BLaER1 treated with 17β-estradiol and CSF1 and Interleukin-3, amounts not matched to agents 10 nM and 100 nM (cell line): Measurements from ENCODE around the gene KMT5C.

Experiments used
- H3K27ac ChIP-seq, 11 experiments: shearing (Covaris generic); formaldehyde crosslinking; 2 replicates each; pipeline ENCODE4 v1.8.1; 2022
- H3K27me3 ChIP-seq, 11 experiments: shearing (Covaris generic); formaldehyde crosslinking; 2 replicates each; pipeline ENCODE4 v1.8.1; 2022
- H3K36me3 ChIP-seq, 11 experiments: shearing (Covaris generic); formaldehyde crosslinking; 2 replicates each; pipeline ENCODE4 v1.8.1; 2022
- H3K4me1 ChIP-seq, 10 experiments: shearing (Covaris generic); formaldehyde crosslinking; 2 replicates each; pipeline ENCODE4 v1.8.1; 2022
- H3K4me2 ChIP-seq, 11 experiments: shearing (Covaris generic); formaldehyde crosslinking; 2 replicates each; pipeline ENCODE4 v1.8.1; 2022
- H3K4me3 ChIP-seq, 10 experiments: shearing (Covaris generic); formaldehyde crosslinking; 2 replicates each; pipeline ENCODE4 v1.8.1; 2022
- H3K9ac ChIP-seq, 11 experiments: shearing (Covaris generic); formaldehyde crosslinking; 2 replicates each; pipeline ENCODE4 v1.8.1; 2022
- H3K9me3 ChIP-seq, 11 experiments: shearing (Covaris generic); formaldehyde crosslinking; replicated peaks in 1 of 11; 2 replicates each; pipeline ENCODE4 v1.8.1; 2022
- H4K20me1 ChIP-seq, 11 experiments: shearing (Covaris generic); formaldehyde crosslinking; 2 replicates each; pipeline ENCODE4 v1.8.1; 2022
- Cebpa-rat ChIP-seq, 11 experiments: shearing (Covaris generic); IDR thresholded peaks; 2 replicates each; pipeline ENCODE4 v1.8.1; 2022

The KMT5C gene

GRCh38 chr19:55352549-55353145, 13.0 kb downstream of the KMT5C start:
- no peak overlapping the region for H3K9ac ChIP-seq
- no peaks in the 10 kb centered on the region; a peak in 1 of 22 replicates for H3K9me3 ChIP-seq
- peak overlapping the region in 3 of 10 experiments; percentile 52 to 70 (median 54); a peak in 2 of 20 replicates for H3K4me3 ChIP-seq
- H3K4me2 ChIP-seq: peak overlapping the region; percentile 50 to 98 (median 89); a peak in 20 of 22 replicates
- H3K27me3 ChIP-seq: peaks cover 60 to 67% (median 62%) of the 10 kb centered on the region in 11 experiments
- TF ChIP-seq Cebpa-rat (IDR thresholded peaks at IDR 0.05): no peak
- no peak overlapping the region for H3K27ac ChIP-seq
- H3K36me3 ChIP-seq: peaks cover 0 to 8% (median 0%) of the 10 kb centered on the region in 11 experiments; a peak in 3 of 22 replicates
- H3K4me1 ChIP-seq: peaks cover 23 to 62% (median 51%) of the 10 kb centered on the region in 10 experiments
- peaks cover 0 to 25% (median 0%) of the 10 kb centered on the region in 11 experiments; a peak in 5 of 22 replicates for H4K20me1 ChIP-seq

- Histone ChIP-seq H3K4me2 (peak overlapping the region; percentile 86 to 99 (median 94)), H3K4me3 (peak overlapping the region; percentile 47 to 70 (median 54)), H3K4me1 (peaks cover 23 to 55% (median 43%) of the 10 kb centered on the region in 10 experiments), H4K20me1 (peaks cover 0 to 18% (median 0%) of the 10 kb centered on the region in 11 experiments; a peak in 5 of 22 replicates), H3K27ac (no peak overlapping the region), H3K36me3 (peaks cover 0 to 5% (median 0%) of the 10 kb centered on the region in 11 experiments; a peak in 2 of 22 replicates), H3K9ac (peak overlapping the region in 10 of 11 experiments; percentile 7 to 58 (median 34); a peak in 10 of 22 replicates), H3K9me3 (no peaks in the 10 kb centered on the region; a peak in 1 of 22 replicates), H3K27me3 (peaks cover 60 to 74% (median 65%) of the 10 kb centered on the region in 11 experiments)
- TF ChIP-seq Cebpa-rat (IDR thresholded peaks at IDR 0.05): no peak
Measured at GRCh38 chr19:55353356-55353802, 13.7 kb downstream of the KMT5C start.

GRCh38 chr19:55353803-55354697, 14.4 kb downstream of the KMT5C start:
- Histone ChIP-seq H3K9me3 (no peaks in the 10 kb centered on the region; a peak in 1 of 22 replicates), H3K9ac (peak overlapping the region in 10 of 11 experiments; percentile 7 to 58 (median 38); a peak in 12 of 22 replicates), H3K27ac (no peak overlapping the region), H3K36me3 (no peaks in the 10 kb centered on the region; a peak in 1 of 22 replicates), H4K20me1 (peaks cover 0 to 13% (median 0%) of the 10 kb centered on the region in 11 experiments; a peak in 4 of 22 replicates), H3K4me2 (peak overlapping the region; percentile 86 to 99 (median 94)), H3K27me3 (peaks cover 60 to 76% (median 65%) of the 10 kb centered on the region in 11 experiments), H3K4me1 (peaks cover 20 to 48% (median 36%) of the 10 kb centered on the region in 10 experiments), H3K4me3 (peak overlapping the region; percentile 47 to 70 (median 54))
- TF ChIP-seq Cebpa-rat (IDR thresholded peaks at IDR 0.05): no peak

- peaks cover 20 to 43% (median 31%) of the 10 kb centered on the region in 10 experiments for H3K4me1 ChIP-seq
- H3K27me3 ChIP-seq: peaks cover 60 to 76% (median 65%) of the 10 kb centered on the region in 11 experiments
- no peaks in the 10 kb centered on the region; a peak in 1 of 22 replicates for H3K9me3 ChIP-seq
- H3K4me2 ChIP-seq: peak within 1 kb of the TSS; percentile 86 to 99 (median 94)
- TF ChIP-seq Cebpa-rat (IDR thresholded peaks at IDR 0.05): no peak
- peaks cover 0 to 13% (median 0%) of the 10 kb centered on the region in 11 experiments; a peak in 4 of 22 replicates for H4K20me1 ChIP-seq
- H3K27ac ChIP-seq: no peak within 1 kb of the TSS
- H3K4me3 ChIP-seq: peak within 1 kb of the TSS; percentile 47 to 70 (median 54)
- no peaks in the 10 kb centered on the region for H3K36me3 ChIP-seq
- H3K9ac ChIP-seq: peak within 1 kb of the TSS in 10 of 11 experiments; percentile 7 to 58 (median 38); a peak in 12 of 22 replicates
Measured at GRCh38 chr19:55354698-55355212, 15.1 kb downstream of the KMT5C start, which contains the start of gene COX6B2. COX6B2 (minus strand) TSS chr19:55354719; CDS start chr19:55354521, 198 bp downstream.

GRCh38 chr19:55355213-55355821, 15.6 kb downstream of the KMT5C start:
- H3K27ac ChIP-seq: no peak overlapping the region
- no peaks in the 10 kb centered on the region; a peak in 1 of 22 replicates for H3K9me3 ChIP-seq
- no peak overlapping the region for H3K9ac ChIP-seq
- no peak for TF ChIP-seq Cebpa-rat (IDR thresholded peaks at IDR 0.05)
- H3K4me3 ChIP-seq: no peak overlapping the region
- H3K4me1 ChIP-seq: peaks cover 20 to 40% (median 31%) of the 10 kb centered on the region in 10 experiments
- H3K36me3 ChIP-seq: no peaks in the 10 kb centered on the region
- H3K4me2 ChIP-seq: no peak overlapping the region
- peaks cover 60 to 76% (median 65%) of the 10 kb centered on the region in 11 experiments for H3K27me3 ChIP-seq
- H4K20me1 ChIP-seq: peaks cover 0 to 9% (median 0%) of the 10 kb centered on the region in 11 experiments; a peak in 4 of 22 replicates

- Histone ChIP-seq H3K27me3 (peaks cover 38 to 51% (median 44%) of the 10 kb centered on the region in 11 experiments), H3K4me2 (no peak overlapping the region), H3K36me3 (no peaks in the 10 kb centered on the region), H3K9ac (no peak overlapping the region), H3K4me3 (no peak overlapping the region), H3K27ac (no peak overlapping the region), H3K4me1 (peaks cover 3 to 11% (median 4%) of the 10 kb centered on the region in 10 experiments), H4K20me1 (peaks cover 0 to under 1% (median 0%) of the 10 kb centered on the region in 11 experiments; a peak in 2 of 22 replicates), H3K9me3 (no peaks in the 10 kb centered on the region; a peak in 1 of 22 replicates)
- no peak for TF ChIP-seq Cebpa-rat (IDR thresholded peaks at IDR 0.05)
Measured at GRCh38 chr19:55358493-55358892, 18.8 kb downstream of the KMT5C start.

- no peak overlapping the region for H3K4me2 ChIP-seq
Measured at GRCh38 chr19:55358943-55359908, 19.6 kb downstream of the KMT5C start.

More at GRCh38 chr19:55358943-55359908, 19.6 kb downstream of the KMT5C start:
- Histone ChIP-seq H3K4me1 (peaks cover 0 to 11% (median 0%) of the 10 kb centered on the region in 10 experiments; a peak in 6 of 20 replicates), H3K27ac (no peak overlapping the region), H3K27me3 (peaks cover 31 to 44% (median 37%) of the 10 kb centered on the region in 11 experiments), H4K20me1 (no peaks in the 10 kb centered on the region; a peak in 1 of 22 replicates), H3K9ac (no peak overlapping the region), H3K4me3 (no peak overlapping the region), H3K9me3 (no peaks in the 10 kb centered on the region; a peak in 1 of 22 replicates), H3K36me3 (no peaks in the 10 kb centered on the region)
- no peak for TF ChIP-seq Cebpa-rat (IDR thresholded peaks at IDR 0.05)
